Keratinocyte (primary cell): ENCODE data around the gene LENG8.

Experiments
- EZH2 ChIP-seq: IDR thresholded peaks from one replicate; pipeline ENCODE4 v1.6.1; 2012; ENCODE audit warnings: inconsistent platforms, mild to moderate bottlenecking, low read length, moderate library complexity
- TF ChIP-seq, protein P1 (sequence below), 3 experiments: IDR thresholded peaks in 1 of 3; conservative IDR thresholded peaks in 1 of 3; optimal IDR thresholded peaks in 1 of 3; 2 replicates in 2 of 3; 3 replicates in 1 of 3; pipeline versions ENCODE3 to v1.5.1; 2011; ENCODE audit warnings: low read length in 3 of 3, mild to moderate bottlenecking in 3 of 3, moderate library complexity in 2 of 3, control low read depth in 1 of 3, inconsistent platforms in 1 of 3; ENCODE audit not compliant: insufficient read depth in 2 of 3; ENCODE audit errors: extremely low read depth in 1 of 3

DNA sequence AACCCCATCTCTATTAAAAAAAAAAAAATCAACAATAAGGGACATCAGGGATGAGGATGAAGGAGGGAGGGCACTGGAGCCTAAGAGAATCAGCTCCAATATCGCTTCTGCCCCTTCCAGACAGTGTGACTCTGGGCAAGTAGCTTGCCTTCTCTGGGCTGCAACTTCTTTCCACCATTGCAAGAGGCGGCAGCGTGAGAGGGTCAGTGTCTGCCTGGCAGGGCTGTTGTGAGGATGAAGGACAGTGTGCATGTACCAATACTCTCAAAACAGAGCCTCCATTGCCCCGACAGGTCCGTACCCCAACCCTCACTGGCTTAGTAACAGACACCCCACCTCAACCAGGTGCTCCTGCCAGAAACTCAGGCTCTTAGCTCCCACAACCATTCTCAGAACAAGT lies 15.3 kb upstream of the LENG8 start:
- TF ChIP-seq, protein P1, sequence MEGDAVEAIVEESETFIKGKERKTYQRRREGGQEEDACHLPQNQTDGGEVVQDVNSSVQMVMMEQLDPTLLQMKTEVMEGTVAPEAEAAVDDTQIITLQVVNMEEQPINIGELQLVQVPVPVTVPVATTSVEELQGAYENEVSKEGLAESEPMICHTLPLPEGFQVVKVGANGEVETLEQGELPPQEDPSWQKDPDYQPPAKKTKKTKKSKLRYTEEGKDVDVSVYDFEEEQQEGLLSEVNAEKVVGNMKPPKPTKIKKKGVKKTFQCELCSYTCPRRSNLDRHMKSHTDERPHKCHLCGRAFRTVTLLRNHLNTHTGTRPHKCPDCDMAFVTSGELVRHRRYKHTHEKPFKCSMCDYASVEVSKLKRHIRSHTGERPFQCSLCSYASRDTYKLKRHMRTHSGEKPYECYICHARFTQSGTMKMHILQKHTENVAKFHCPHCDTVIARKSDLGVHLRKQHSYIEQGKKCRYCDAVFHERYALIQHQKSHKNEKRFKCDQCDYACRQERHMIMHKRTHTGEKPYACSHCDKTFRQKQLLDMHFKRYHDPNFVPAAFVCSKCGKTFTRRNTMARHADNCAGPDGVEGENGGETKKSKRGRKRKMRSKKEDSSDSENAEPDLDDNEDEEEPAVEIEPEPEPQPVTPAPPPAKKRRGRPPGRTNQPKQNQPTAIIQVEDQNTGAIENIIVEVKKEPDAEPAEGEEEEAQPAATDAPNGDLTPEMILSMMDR (optimal IDR thresholded peaks at IDR 0.05 in 1 of 3, IDR thresholded peaks at IDR 0.05 in 1 of 3, conservative IDR thresholded peaks at IDR 0.05 in 1 of 3; ENCODE audit: extremely low read depth in 1 of 3, insufficient read depth in 2 of 3, low read length in 3 of 3), result no peak
- no peak for TF ChIP-seq EZH2
